GM18907 (cell line): ENCODE results near the gene ABCC1.

Experiments used
- ATAC-seq: cut with Tn5 transposase; IDR thresholded peaks from one replicate; pipeline ENCODE4 v1.9.1; 2021; ENCODE audit warnings: mild to moderate bottlenecking, moderate library complexity; ENCODE audit not compliant: unreplicated experiment

Gene ABCC1

DNA sequence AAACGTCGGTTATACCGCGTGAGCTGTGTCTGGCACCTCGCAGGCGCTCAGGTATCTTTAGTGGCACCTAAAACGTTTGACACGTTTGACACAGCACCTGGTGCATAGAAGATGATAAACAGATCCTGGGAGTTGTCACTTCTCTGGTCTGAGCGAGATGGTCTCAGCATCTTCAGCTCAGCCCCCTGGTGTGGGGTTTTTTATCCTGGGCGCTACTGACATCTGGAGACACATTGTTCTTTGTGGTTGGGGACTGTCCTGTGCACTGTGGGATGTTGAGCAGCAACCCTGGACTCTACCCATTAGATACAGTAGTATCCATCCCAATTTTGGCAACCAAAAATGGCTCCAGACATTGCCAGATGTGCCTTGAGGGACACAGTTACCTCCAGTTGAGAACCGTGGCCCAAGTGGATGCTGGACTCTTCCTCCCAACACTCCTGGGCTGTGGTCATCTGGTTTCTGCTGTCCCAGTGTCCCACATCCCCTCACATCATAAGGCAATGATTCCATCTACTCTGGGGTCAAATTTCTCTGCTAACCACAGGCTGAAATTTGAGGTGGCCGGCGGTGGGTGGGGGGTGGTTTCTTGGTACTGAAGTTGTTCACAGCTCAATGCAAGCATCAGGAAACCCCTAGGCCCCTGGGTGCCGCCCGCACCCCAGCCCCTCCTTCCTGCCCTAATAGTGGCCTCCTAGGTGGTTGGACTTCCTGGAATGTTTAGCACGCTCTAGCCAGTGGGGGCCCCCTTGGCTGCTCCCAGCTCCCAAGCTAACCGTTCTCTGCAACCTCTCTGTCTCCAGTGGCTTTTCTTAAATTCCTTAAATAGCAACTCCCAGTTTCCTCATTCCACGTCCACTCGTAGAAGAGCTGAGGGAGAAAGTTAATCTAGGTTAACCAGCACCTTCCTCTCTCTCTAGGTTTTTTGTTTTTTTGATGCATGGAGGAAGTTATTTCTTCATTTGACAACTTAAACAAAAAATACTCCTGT, 124.8 kb downstream of the ABCC1 start:
- ATAC-seq = no peak

DNA sequence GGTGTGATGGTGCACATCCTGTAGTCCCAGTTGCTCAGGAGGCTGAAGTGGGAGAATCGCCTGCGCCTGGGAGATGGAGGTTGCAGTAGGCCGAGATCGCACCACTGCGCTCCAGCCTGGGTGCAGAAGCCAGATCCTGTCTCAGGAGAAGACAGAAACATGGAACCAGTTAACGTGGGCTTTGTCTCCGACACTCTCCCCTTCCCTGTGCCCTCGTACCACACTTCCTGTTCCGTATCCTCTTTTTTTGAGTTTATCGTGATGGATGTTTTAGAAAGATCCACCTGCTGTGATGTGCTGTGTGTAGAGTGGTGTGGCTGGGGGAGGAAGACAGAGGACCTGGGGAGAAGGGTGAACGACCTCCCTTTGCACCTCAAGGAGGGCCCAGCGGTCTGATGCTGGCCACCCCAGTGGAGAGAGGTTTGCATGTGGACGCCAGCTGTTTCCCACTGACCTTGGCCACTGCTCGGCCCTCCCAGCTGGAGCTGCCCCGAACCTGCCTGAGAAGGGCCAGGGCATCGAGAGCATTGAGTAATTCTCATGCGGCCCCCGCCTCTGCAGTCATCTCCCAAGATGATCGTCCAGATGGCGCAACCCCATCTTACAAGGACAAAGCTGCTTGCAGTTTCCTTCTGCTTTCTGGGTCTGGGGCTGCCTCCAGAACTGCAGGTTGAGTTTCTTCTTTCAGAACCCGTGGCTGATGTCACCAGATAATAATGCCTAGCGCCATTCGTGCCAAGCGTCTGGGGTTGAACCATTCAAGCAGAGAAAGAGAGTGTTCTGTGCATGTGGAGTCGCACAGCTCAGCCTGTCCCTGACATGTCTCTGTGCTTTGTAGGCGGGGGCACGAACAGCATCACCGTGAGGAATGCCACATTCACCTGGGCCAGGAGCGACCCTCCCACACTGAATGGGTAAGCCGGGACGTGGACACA, 126.3 kb downstream of the ABCC1 start:
- ATAC-seq = no peak

DNA sequence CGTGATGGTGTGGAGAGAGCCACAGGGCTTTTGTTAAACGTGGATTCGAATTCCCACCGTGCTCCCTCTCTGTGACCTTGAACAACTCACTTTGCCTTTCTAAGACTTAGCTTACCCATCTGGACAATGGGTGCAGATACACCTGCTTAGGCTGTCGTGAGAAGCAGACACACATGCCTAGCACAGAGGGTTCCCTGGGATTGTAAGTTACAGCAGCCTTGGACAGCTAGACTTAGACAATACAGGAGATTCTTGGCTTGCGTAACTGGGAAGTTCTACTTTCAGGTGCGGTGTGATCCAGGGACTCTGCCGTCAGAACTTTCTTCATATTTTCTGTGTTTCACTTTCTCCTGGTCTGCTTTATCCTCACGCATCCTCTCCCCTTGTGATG, 127.0 kb downstream of the ABCC1 start:
- ATAC-seq = no peak

DNA sequence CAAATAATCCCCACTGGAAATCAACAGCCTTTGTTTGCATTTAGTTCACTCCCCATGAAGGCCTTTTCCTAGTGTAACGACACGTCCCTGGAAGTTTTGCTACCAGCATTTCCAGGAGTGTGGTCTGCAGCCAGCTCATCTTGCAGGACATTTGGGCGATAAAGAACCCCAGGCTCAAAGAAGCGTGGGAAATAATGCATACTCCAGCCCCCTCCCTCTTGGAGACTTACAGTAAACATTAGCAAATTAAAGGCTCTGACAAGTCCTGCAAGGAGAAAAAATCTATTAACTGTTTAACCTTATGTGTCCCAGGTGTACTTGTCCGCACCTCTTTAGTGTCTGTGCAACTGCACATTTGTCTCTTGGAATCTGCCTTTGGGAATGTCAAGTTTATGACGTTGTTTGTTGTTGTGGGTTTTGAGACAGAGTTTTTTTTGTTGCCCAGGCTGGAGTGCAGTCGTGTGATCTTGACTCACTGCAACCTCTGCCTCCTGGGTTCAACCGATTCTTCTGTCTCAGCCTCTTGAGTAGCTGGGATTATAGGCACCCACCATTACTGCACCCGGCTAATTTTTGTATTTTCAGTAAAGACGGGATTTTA, 131.1 kb downstream of the ABCC1 start:
- no peak for ATAC-seq

DNA sequence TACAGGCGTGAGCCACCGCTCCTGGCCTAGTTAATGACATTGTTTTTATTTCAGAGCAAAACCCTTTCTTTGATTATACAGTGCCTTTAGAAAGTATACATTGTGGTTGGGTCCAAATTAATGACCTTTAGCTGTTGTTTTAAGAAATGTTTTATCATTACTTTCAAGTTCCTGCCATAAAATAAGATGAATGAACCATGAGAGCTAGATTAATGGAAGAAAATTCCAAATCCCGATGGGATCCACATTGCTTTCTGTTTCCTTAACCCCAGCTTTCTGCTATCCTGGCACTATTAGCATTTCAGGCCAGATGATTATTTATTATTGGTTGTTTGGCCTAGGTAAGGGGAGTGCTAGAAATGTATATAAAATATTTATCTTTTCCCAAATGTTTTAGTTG, 131.7 kb downstream of the ABCC1 start:
- no peak for ATAC-seq

DNA sequence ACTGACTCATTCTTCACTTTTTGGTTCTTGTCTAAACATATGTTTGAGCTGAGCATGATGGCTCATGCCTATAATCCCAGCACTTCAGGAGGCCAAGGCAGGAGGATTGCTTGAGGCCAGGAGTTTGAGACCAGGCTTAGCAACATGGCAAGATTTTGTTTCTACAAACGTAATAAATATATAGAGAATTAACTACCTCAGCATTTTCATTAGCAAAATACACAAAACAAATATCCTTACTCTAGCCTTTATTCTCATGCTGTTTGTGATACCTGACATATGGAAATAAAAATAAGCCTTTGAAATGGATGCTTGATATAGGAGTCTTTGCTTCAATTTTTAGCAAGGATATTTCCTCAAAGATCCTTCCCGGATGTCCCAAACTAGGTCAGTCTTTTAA, 132.8 kb downstream of the ABCC1 start:
- ATAC-seq = no peak

DNA sequence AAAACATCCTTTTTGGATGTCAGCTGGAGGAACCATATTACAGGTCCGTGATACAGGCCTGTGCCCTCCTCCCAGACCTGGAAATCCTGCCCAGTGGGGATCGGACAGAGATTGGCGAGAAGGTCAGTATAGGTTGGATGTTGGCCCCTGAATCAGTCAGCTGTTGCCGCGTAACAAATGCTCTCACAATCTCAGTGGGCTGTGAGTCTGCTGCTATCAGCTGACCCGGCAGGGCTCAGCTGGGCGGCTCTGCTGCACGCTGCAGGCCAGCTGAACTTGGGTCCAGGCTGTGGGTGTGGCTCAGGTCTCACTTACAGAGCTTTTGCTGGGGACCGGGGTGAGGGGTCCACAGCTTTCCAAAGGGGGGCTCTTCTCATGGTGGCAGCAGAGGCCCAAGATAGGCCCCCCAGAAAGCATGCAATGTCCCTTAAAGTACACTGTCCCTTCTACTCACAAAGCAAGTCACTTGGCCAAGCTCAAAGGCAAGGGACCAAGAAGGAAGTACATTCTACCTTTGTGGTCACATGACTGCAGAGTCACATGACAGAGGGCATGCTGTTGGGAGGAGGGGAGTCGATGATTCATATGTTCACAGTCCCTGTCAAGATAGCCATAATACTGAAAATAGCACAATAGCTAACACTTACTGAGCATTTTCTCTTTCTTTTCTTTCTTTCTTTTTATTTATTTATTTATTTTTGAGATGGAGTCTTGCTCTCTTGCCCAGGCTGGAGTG, 134.2 kb downstream of the ABCC1 start:
- no peak for ATAC-seq

DNA sequence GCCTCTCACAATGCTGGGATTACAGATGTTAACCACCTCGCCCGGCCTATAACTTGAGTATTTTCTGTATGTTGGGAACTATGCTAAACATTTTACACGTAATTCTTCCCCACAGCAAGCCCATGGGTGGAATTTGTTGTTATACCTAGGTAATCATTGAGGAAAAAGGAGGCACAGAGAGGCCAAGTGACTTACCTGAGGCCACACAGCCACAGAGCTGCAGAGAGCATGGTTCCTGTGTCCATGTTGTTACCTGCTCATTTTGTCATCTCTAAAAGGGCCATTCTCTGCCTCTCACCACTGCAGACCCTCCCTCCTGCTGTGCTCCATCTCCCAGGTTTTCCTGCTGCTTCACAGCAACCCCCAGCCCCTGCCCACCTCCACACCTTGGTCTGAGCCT, 135.5 kb downstream of the ABCC1 start:
- no peak for ATAC-seq

DNA sequence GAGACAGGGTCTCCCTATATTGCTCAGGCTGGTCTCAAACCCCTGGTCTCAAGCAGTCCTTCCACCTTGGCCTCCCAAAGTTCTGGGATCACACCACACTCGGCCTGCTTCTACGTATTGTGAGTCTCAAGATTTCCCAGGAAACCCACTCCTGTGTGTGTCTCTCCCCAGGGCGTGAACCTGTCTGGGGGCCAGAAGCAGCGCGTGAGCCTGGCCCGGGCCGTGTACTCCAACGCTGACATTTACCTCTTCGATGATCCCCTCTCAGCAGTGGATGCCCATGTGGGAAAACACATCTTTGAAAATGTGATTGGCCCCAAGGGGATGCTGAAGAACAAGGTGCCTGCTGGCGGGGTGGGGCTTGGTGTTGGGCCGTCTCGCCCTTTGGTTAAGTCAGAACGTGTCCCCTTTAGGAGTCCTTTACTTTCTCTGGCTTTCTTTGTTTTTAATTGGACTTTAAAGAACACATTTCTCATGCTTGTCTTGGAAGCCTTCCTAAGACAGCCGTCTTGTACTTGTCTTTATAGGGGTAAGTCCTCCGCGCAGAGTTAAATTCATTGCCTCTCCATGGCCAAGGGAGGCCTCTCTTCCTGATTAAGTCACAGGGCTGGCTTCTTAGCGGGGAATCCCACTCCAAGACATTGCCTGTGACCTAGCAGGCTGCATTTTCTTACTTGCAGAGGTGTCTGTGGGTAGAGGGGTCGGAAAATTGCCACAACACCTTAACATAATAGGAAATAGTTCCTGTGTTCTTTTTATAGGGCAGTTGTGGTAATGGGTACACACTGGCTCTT, 137.4 kb downstream of the ABCC1 start:
- no peak for ATAC-seq

DNA sequence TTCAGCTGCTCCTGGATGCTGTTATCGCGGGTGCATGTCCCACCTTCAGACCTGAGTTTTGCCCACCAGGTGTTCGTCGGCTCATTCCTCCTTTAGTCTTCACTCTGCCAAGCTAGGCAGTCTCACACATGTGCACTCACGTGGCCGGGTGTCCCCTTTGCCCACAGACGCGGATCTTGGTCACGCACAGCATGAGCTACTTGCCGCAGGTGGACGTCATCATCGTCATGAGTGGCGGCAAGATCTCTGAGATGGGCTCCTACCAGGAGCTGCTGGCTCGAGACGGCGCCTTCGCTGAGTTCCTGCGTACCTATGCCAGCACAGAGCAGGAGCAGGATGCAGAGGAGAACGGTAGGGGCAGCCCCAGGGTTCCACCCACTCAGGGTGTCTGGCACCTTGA, 140.8 kb downstream of the ABCC1 start:
- ATAC-seq = no peak

DNA sequence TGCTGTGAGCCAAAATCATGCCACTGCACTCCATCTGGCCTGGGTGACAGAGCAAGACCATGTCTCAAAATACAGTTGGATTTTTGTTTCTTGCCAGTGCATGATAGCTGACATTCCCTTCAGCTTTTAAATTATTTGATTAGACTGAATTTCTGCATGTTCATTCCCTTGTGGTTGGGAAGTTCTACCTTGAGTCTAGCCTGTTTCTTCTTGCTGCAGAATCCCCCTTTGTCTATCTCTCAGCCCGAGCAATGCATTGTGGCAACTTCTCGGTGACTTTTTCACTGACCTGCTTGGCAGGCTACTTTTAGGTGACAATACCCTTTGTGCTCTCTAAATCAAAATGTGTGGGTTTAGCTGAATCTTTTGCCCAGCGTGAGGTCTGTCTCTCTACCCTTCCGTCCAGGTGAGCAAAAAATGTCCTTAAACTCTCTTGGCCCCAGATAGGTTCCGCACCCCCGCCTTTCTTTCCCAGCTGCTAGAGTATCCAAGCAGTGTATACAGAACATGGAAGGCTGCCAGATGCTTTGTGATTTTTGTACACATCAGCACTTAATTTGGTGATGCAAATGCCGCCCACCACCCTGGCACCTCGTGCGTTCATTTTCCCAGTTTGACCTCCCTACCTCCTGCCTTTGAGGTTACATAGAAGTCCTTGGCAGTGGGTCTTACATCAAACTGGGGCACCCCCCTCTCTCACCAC, 143.7 kb downstream of the ABCC1 start:
- no peak for ATAC-seq

DNA sequence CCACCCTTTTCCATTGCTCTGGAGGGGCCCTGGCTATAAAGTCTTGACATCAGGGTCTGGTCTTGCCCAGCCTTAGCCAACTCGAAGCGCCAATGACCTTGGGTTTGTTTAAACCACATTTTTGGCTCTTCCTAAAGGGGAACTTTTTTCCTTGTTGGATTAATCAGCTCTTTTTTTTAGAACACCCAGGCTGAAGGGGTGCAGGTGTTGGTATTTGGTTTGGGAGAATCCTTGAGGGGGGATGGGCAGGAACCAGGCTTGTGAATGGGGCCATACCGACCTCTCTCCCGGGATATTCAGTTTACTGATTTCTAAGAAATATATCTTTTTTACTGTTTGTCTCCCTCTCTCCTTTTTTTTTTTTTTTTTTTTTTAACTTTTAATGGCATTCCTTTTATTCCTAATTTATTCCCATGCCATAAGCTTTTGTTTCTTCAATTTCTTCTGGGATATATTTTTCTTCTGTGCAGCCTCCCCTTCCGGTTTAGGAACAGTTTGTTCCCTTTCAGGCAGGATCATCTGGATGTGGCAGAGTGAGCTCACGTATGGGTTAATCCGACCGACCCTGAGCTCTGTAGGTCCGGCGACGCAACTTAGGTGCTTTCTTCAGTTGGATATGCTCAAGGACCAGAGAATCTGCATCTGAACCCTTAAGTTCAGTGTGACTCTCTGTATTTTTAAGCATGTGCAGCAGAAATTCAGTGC, 144.4 kb downstream of the ABCC1 start:
- ATAC-seq = no peak

DNA sequence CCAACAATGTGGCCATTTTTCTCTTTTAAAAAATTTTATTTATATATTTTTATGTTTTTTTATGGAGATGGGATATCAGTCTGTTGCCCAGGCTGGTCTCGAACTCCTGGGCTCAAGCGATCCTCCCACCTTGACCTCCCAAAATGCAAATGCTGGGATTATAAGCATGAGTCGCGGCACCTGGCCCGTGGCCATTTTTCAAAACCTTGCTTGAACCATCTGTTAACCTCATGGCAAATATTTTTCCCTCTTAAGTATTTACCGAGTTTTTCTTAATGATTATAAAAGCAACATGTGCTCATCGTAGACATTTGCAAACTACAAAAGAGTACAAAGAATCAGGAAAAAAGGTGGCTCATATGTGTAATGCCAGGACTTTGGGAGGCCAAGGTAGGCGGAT, 146.2 kb downstream of the ABCC1 start:
- ATAC-seq = no peak

DNA sequence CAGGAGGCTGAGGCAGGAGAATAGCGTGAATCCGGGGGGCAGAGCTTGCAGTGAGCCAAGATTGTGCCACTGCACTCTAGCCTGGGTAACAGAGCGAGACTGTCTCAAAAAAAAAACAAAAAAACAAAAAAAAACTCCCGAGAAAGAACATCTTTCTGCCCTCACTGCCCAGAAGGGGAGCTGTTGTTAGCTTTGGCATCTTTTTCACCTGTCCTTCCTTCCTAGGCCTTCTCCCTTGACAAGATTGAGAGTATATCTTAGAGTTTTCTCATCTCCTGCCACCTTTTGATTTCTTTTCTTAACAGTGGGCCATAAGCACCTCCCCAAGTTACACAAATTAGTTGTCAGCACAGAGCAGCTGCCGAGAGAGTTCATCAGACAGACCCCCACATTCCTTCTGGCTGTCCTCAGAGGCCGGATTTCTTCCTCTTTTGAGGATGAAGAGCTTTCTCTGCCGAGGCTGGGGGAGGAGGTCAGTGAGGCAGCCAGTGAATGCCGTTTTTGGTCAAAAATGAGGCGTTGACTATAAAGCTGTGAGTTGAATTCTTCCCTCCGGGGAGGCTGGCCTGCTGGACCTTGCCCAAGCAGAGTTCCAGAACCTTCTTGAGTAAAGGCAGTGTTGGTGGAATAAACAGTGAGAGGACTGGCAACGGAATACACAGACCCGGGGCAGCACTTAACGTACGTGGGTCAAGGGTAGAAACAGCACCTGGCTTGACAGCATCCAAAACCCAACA, 146.9 kb downstream of the ABCC1 start:
- no peak for ATAC-seq

DNA sequence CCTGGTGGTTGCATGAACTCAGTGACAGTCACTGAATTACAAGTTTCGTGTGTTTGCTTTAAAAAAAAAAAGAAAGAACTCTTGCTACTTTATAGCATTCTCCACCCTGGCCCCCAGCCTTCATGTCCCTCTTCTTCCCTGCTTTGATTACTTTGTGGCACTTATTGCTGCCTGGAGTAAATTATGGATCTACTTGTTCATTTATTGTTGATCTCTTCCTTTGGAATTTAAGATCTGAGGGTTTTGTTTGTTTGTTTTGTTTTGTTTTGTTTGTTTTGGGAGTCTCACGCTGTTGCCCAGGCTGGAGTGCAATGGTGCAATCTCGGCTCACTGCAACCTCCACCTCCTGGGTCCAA, 147.4 kb downstream of the ABCC1 start:
- ATAC-seq = no peak

DNA sequence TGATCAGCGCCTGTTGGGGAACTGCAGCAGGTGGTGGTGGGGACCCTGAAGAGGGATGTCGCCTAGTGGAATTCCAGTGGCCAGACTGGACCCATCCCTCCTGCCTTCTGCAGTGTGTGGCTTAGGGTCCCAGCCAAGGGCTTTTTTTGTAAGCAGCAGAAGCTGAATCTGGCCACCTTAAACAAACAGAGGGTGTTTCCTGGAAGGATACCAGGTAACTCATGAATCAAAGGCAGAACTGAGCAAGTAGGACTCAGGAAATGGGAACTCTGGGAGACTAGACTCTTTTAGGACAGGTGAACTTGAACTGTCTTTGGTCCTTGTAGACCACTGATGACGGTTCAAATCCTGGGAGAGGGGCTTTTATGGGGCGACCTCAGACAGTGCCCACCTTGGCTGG, 149.9 kb downstream of the ABCC1 start:
- ATAC-seq = no peak

DNA sequence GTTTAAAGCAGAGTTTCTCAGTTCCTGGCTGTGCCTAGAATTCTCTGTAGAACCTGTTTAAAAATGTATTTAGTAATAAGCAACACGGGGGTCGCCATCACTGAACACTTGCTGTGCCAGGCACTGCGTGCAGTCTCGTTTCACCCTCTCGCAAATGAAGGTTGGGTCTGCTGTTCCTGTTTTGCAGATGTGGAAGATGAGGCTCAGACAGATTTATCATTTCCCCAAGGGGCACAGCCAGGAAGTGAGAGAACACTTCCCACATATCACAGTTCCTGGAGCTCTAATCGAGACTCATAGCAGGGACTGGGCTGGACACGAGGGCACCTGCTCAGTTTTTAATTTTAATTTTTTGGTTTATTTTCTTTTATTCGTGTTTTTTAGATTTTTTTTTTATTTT, 151.2 kb downstream of the ABCC1 start:
- ATAC-seq = no peak

DNA sequence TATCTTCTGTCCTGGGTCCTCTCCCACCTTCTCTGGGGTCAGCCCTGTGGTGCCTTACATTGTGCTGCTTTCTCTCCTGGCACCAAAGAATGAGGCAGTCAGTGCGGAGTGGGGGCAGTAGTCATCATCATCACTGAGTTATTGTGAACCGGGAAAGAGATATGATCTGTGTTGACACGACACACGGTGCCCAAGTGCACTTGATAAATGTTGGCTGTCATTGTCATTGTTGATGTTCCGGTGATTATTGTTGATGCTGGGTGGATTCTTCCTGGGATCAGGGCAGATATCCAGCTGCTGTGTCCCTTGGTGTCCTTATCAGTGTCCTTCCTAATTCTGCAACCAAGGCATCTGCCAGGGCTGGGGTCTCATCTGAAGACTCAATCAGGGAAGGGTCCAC, 152.2 kb downstream of the ABCC1 start:
- no peak for ATAC-seq
